Thyroid gland (tissue), 4 donors: ENCODE measurements around the gene CD6.

Experiments
- CTCF ChIP-seq, 6 experiments: fragments of 200-600 bp in 3 of 6; fragments of 450-650 bp in 3 of 6; sonication (generic) in 3 of 6; IDR thresholded peaks; one replicate each; pipeline ENCODE4 v1.5.1; 2016 to 2019; ENCODE audit warnings: antibody characterized with exemption in 6 of 6, mild to moderate bottlenecking in 2 of 6, inconsistent platforms in 1 of 6, moderate library complexity in 1 of 6
- POLR2A ChIP-seq, 2 donors: fragments of 450-650 bp; IDR thresholded peaks; one replicate each; pipeline ENCODE4 v1.6.1; 2017; ENCODE audit warnings: antibody characterized with exemption in 2 of 2, mild to moderate bottlenecking in 2 of 2, moderate library complexity in 1 of 2

DNA sequence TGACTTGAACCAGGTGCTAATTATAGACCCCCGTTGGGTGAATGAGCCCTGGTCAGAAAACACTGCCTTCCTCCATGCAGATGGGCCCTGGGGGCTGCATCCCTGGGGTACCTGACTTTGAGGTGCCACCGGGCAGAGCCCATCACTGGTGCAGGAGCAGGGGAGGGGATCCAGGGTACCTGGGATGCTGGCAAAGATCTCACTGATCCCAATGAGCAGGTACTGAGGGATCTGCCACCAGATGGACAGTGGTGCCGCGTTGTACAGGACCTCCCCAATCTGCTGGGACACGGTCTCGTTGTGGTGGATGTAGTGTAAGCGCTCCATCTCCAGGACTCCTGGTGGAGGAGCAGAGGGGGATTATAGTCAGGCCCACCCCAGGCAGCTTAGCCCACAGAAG is 32.2 kb upstream of the CD6 start:
- TF ChIP-seq CTCF (IDR thresholded peaks at IDR 0.05) (no peak), POLR2A (IDR thresholded peaks at IDR 0.05) (no peak)
